Activated CD8-positive, alpha-beta memory T cell treated with anti-CD3 and anti-CD28 coated beads, Interleukin-2, amount 50 U/mL, for 1 hour (primary cell): ENCODE data around the gene SS18.
"Not testable (repeated sequence)": the region's sequence is repeated elsewhere in the genome, so short reads cannot be mapped to it uniquely, and the experiment has no call there.

Experiments
- DNase-seq: peaks from one replicate; pipeline ENCODE4 v3.0.0-alpha.2; 2020; ENCODE audit errors: extremely low read depth

SS18 gene, protein sequence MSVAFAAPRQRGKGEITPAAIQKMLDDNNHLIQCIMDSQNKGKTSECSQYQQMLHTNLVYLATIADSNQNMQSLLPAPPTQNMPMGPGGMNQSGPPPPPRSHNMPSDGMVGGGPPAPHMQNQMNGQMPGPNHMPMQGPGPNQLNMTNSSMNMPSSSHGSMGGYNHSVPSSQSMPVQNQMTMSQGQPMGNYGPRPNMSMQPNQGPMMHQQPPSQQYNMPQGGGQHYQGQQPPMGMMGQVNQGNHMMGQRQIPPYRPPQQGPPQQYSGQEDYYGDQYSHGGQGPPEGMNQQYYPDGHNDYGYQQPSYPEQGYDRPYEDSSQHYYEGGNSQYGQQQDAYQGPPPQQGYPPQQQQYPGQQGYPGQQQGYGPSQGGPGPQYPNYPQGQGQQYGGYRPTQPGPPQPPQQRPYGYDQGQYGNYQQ

DNA sequence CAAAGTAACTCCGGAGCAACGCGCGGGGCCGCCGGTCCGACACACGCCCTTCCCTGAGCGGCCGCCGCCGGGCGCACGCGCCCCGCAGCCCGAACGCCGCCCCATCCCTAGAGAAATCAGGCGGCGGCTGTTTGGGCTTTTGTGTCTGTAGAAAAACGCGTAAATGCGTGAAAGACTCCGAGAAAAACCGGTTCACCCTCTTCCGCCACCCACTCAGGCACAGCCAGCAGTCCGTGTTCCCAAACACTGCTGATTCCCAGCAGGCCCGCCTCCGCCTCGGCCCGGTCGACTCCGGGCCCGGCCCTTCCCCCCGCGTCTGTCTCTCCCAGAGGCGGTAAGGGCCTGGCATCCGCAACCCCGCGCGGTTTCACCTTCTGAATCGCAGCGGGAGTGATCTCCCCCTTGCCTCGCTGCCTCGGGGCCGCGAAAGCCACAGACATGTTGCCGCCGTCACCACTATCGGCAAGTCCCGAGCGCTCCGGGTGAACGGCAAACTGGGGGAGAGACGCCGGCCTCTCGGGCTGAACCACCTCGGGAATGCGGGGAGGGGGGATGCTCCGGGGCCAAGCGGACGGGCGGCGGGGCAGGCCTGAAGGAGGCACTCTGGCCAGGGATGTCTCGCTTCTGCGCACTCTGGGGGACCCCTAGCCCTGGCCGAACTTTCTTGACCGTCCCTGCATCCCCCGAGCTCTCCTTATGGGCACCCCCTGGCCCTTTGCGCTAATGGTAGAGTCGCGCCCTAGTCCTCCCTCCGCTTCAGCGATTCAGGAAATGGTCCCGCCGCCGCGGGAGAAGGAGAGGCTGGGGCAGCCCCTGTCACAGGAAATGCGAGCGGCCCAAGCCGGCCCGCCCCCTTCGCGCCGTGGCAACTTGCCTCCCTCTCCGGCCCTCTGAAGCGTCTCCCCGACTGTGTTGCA, at the start of gene SS18:
SS18 (minus strand) TSS at position 484 of the 917 bp plus-strand sequence; CDS start at position 440, 44 bp downstream.
- DNase-seq: peak; percentile 73

DNA sequence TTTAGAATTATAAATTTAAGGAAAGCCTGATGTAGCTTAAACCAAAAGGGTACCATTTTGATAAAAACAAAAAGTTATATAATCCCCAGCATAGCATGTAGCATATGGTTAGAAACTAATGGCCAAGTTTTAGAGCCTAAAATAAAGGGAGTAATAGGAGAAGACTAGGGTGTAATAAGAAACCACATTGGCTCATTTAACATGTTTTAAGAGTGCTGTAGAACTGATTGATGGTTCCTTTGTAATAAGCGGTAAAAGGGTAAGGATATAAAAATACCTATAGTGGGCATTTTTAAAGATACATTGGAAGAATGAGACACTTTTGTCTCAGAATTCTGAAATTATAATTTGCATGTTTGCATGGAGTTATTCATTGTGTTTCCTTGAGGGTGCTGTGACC, 45.1 kb upstream of the SS18 start:
- no peak for DNase-seq

- DNase-seq: no peak
These were observed 43.7 kb upstream of the SS18 start for GRCh38 chr18:26134107-26134506.

GRCh38 chr18:26133652-26134051, 43.2 kb upstream of the SS18 start, which contains the start of gene PSMA8:
Gene PSMA8 (plus strand): TSS chr18:26133869. CDS start chr18:26133966, 97 bp downstream.
- peak; percentile 39 for DNase-seq

DNA sequence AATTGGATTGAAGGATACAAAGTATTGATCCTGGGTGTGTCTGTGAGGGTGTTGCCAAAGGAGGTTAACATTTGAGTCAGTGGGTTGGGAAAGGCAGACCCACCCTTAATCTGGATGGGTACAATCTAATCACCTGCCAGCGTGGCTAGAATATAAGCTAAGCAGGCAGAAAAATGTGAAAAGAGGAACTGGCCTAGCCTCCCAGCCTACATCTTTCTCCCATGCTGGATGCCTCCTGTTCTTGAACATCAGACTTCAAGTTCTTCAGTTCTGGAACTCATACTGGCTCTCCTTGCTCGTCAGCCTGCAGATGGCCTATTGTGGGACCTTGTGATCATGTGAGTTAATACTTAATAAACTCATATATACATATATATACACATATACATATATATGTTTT, 37.8 kb upstream of the SS18 start:
- not testable (repeated sequence) for DNase-seq

- no peak for DNase-seq
These were observed 37.4 kb upstream of the SS18 start for GRCh38 chr18:26127786-26128185.

DNA sequence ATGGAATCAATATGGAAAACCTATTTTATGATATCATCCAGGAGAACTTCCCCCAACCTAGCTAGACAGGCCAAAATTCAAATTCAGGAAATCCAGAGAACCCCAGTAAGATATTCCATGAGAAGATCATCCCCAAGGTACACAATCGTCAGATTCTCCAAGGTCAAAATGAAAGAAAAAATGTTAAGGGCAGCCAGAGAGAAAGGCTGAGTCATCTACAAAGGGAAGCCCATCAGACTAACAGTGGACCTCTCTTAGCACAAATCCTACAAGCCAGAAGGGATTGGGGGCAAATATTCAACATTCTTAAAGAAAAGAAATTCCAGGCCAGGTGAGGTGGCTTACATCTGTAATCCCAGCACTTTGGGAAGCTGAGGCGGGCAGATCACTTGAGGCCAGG, 31.6 kb upstream of the SS18 start:
- DNase-seq: not testable (repeated sequence)

DNA sequence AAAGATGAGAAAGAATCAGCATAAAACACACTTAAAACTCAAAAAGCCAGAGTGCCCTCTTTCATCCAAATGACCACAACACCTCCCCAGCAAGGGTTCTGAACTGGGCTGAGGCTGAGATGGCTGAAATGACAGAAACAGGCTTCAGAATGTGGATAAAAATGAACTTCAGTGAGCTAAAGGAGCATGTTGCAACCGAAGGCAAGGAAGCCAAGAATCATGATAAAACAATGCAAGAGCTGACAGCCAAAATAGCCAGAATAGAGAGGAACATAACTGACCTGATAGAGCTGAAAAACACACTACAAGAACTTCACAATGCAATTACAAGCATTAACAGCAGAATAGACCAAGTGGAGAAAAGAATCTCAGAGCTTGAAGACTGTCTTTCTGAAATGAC, 31.1 kb upstream of the SS18 start:
- no peak for DNase-seq

DNA sequence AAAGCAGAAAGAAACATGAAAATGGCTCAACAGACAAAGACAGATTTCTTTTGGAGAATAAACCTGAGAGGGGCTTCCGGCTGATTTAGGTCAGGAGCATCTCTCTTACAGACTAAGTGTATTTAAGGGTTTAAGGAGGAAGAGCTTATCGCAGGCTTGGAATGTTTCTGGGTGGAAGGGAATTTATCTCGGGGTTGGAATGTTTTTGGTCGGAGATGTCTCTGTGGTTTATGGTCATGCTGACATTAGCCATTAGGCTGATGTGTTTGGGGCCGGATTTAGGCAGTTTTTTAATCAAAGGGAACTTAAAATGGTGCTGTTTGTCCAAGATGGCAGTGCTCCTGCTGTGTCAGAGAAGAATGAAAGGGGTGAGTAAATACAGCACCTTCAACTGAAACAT, 28.8 kb upstream of the SS18 start:
- no peak for DNase-seq

- no peak for DNase-seq
These were observed 13.6 kb upstream of the SS18 start for GRCh38 chr18:26104035-26104434.

GRCh38 chr18:26103579-26103978, 13.2 kb upstream of the SS18 start:
- no peak for DNase-seq

- DNase-seq: no peak
These were observed 7.2 kb upstream of the SS18 start for GRCh38 chr18:26097563-26097962.

DNA sequence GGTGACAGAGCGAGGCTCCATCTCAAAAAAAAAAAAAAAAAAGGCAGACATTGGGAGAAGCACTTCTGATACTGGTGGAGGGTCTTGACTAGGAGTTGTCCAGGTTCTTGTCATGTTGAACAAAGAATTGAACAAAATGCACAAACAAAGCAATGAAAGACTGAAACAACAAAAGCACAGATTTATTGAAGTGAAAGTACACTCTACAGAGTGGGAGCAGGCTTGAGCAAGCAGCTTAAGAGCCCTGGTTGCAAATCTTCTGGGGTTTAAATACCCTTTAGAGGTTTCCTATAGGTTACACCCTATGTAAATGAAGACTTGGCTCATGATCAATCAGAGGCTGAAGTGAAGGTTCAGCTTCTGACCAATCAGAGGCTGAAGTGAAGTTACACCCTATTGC, 6.4 kb upstream of the SS18 start:
- no peak for DNase-seq

- DNase-seq: no peak
These were observed 726 bp upstream of the SS18 start for GRCh38 chr18:26091047-26091630.

GRCh38 chr18:26089293-26090129, 902 bp downstream of the SS18 start:
- no peak for DNase-seq

GRCh38 chr18:26088487-26088886, 1.9 kb downstream of the SS18 start:
- DNase-seq: no peak

GRCh38 chr18:26086959-26087358, 3.5 kb downstream of the SS18 start:
- DNase-seq: no peak

DNA sequence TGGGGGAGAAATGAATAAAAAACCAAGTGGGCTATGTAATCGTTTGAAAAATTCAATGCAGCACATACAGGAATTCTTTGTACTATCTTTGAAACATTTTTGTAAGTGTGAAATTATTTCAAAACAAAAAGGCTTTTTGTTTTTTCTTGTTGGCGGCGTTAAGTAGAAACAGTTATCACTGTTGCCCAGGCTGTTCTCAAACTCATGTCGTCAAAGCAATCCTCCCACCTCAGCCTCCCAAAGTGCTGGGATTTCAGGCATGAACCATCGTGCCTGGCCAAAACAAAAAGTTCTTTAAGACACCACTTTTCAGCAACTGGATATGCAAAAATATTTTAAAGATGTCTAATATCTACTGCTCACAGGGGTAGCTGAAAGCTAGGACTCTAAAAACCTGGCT, 5.4 kb downstream of the SS18 start:
- no peak for DNase-seq

DNA sequence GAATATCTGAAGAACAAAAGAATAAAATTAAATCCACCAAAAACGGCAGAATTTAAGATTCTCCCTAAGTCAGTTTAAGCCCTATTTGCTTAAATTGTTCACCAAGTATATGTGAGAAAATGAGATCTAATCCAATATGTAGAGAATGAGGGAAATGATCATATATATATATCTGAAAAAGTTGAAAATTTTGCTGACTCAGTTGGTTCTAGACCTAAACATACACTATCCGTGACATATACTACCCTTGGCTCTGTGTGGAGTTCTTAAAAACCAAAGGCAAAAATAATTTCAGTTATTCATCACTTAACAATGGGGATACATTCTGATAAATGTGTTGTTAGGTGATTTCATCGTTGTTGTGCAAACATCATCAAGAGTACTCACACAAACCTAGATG, 7.3 kb downstream of the SS18 start:
- DNase-seq: no peak

- DNase-seq: no peak
These were observed 7.9 kb downstream of the SS18 start for GRCh38 chr18:26082475-26082874.

GRCh38 chr18:26074246-26074645, 16.2 kb downstream of the SS18 start:
- DNase-seq: no peak
